Adrenal gland (tissue), 5 donors: ENCODE results near the gene ZC3H12A.

Experiments
- CTCF ChIP-seq, 6 experiments: fragments of 450-650 bp in 4 of 6; fragments of 200-600 bp in 2 of 6; sonication (generic) in 1 of 6; IDR thresholded peaks; 1 replicate in 5 of 6; 2 replicates in 1 of 6; pipeline versions ENCODE4 v1.5.1 to v1.8.0; 2016 to 2021; ENCODE audit warnings: antibody characterized with exemption in 6 of 6, mild to moderate bottlenecking in 2 of 6, moderate library complexity in 1 of 6
- POLR2A ChIP-seq, 2 donors: fragments of 450-650 bp; IDR thresholded peaks; one replicate each; pipeline ENCODE4 v1.6.1; 2017; ENCODE audit warnings: antibody characterized with exemption in 2 of 2, mild to moderate bottlenecking in 2 of 2, moderate library complexity in 1 of 2
- donor health status: DM: no; HTN: no; CAD: no.

- TF ChIP-seq CTCF (IDR thresholded peaks at IDR 0.05) (no peak), POLR2A (IDR thresholded peaks at IDR 0.05) (no peak)
Measured at GRCh38 chr1:37477946-37478345, 3.6 kb downstream of the ZC3H12A start.
